GM21423 (cell line): ENCODE measurements around the gene PGP.
A peak's percentile ranks its signal among the peaks of the same experiment; 100 is the strongest.
"Not testable (repeated sequence)": the region's sequence is repeated elsewhere in the genome, so short reads cannot be mapped to it uniquely, and the experiment has no call there.

Experiments
- ATAC-seq: cut with Tn5 transposase; IDR thresholded peaks from one replicate; pipeline ENCODE4 v1.9.1; 2021; ENCODE audit warnings: mild to moderate bottlenecking, moderate library complexity; ENCODE audit not compliant: unreplicated experiment

Gene PGP

GRCh38 chr16:2223221-2223941 is 8.7 kb upstream of the PGP start, which contains the start of gene E4F1:
TSS of gene E4F1 (plus strand) at chr16:2223591. CDS start at chr16:2223614, 23 bp downstream.
- ATAC-seq: peak; percentile 92

GRCh38 chr16:2216330-2216729 is 1.7 kb upstream of the PGP start:
- no peak for ATAC-seq

GRCh38 chr16:2213817-2214718 is 572 bp downstream of the PGP start:
- ATAC-seq: peak; percentile 5

- ATAC-seq: no peak
Measured at GRCh38 chr16:2212362-2213324, 2.0 kb downstream of the PGP start.

- no peak for ATAC-seq
Measured at GRCh38 chr16:2211923-2212347, 2.7 kb downstream of the PGP start.

GRCh38 chr16:2210386-2211365 is 4.0 kb downstream of the PGP start, which contains the start of gene BRICD5:
TSS of gene BRICD5 (minus strand) at chr16:2210863. CDS start at chr16:2210833, 30 bp downstream.
- no peak for ATAC-seq

GRCh38 chr16:2210009-2210332 is 4.7 kb downstream of the PGP start:
- ATAC-seq: no peak

GRCh38 chr16:2209258-2210008 is 5.2 kb downstream of the PGP start:
- ATAC-seq: no peak

- ATAC-seq: no peak
Measured at GRCh38 chr16:2208772-2209171, 5.9 kb downstream of the PGP start.

GRCh38 chr16:2208308-2208707 is 6.3 kb downstream of the PGP start:
- no peak for ATAC-seq

- ATAC-seq: no peak
Measured at GRCh38 chr16:2207872-2208271, 6.8 kb downstream of the PGP start.

GRCh38 chr16:2206780-2207433 is 7.7 kb downstream of the PGP start:
- ATAC-seq: no peak

GRCh38 chr16:2206420-2206779 is 8.2 kb downstream of the PGP start:
- no peak for ATAC-seq

- peak; percentile 8 for ATAC-seq
Measured at GRCh38 chr16:2205967-2206313, 8.7 kb downstream of the PGP start.

- ATAC-seq: peak; percentile 75
Measured at GRCh38 chr16:2205104-2205966, 9.3 kb downstream of the PGP start, which contains the start of gene MLST8. TSS of gene MLST8 (plus strand) at chr16:2205454. CDS start at chr16:2206086, 632 bp downstream.

GRCh38 chr16:2204416-2205103 is 10.1 kb downstream of the PGP start:
- ATAC-seq: no peak

- not testable (repeated sequence) for ATAC-seq
Measured at GRCh38 chr16:2203119-2203688, 11.4 kb downstream of the PGP start.
